NCI-H2029 treated with DMSO at 0.1 percent for 48 hours (cell line): Measurements from ENCODE around the gene PIP5K1C.

Source experiments
- DNase-seq: peaks from one replicate; lab custom pipeline; 2025; lab: John Stamatoyannopoulos, UW

PIP5K1C gene

GRCh38 chr19:3626473-3627350 lies 73.6 kb downstream of the PIP5K1C start, which contains the start of gene CACTIN:
Gene CACTIN (minus strand): TSS chr19:3626790. CDS start chr19:3626762, 28 bp downstream.
- peak; percentile 95 for DNase-seq

GRCh38 chr19:3625996-3626472 lies 74.2 kb downstream of the PIP5K1C start:
- no peak for DNase-seq

- no peak for DNase-seq
These were observed 76.6 kb downstream of the PIP5K1C start for GRCh38 chr19:3623716-3624115.

DNA sequence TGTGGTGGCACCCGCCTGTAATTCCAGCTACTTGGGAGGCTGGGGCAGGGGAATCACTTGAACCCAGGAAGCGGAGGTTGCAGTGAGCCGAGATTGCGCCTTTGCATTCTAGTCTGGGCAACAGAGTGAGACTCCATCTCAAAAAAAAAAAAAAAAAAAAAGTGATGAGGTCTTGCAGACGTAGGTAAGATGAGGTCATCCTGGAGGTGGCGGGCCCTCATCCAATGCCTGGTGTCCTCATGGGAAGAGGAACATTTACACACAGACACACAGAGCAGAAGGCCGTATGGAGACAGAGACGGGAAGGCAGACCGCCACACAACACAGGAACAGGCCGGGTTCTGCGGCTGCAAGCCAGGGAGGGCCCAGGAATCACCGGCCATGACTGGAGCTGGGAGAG lies 78.0 kb downstream of the PIP5K1C start:
- DNase-seq: no peak

DNA sequence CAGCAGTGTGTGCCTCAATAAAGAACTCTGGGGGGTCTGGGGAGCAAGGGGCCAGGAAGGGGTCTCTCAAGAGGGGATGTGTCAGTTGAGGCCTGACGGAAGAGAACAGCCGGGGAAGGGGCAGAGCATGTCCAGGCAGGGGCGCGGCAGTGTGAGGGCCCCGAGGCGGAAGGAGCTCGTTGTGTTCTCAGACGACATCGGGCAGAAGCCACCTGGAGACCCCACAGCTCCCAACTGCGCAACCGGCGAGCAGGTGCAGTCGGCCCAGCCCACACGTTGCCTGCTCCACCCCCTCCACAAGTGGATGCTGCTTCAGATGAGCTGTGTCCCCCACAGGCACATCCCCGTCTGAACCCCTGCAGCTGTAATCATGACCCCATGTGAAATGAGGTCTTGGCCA lies 78.6 kb downstream of the PIP5K1C start:
- no peak for DNase-seq

GRCh38 chr19:3620817-3621547 lies 79.3 kb downstream of the PIP5K1C start:
- DNase-seq: no peak

GRCh38 chr19:3620145-3620816 lies 80.0 kb downstream of the PIP5K1C start:
- no peak for DNase-seq

DNA sequence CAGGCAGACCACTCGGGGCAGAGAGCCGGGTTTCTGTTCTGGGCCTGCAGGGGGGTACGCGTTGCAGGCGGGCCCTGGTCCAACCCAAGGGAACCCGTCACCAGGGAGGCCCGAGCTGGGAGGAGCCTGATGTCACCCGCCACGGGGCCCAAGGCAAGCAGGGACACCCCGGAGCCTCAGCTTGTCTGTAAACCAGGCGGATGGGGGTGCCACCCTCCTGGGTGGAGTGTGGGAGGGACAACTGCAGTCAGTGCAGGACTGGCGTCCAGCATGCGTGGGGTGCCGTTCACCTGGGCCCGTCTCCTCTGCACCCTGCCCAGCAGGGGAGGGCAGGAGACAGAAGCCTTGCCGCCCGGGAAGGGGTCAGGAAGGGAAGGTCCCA lies 80.6 kb downstream of the PIP5K1C start:
- no peak for DNase-seq

GRCh38 chr19:3618811-3619630 lies 81.2 kb downstream of the PIP5K1C start:
- DNase-seq: no peak

GRCh38 chr19:3618144-3618810 lies 82.0 kb downstream of the PIP5K1C start:
- no peak for DNase-seq

DNA sequence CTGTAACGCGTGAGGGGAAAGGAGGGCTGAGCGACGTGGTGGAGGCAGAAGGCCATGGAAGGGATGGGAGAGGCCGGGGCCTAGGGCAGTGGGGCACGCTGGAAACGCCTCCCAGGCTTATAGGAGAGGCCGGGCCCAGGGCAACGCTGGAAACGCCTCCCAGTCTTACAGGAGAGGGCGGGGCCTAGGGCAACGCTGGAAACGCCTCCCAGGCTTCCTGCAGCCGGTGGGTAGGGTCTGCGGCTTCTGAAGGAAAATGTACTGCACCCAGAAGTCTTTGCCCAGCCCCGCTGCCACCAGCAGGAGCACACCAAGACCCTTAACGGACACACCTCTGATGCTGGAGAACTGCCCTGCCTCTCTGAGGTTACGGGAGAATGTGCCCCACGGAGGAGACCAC lies 82.8 kb downstream of the PIP5K1C start:
- no peak for DNase-seq

DNA sequence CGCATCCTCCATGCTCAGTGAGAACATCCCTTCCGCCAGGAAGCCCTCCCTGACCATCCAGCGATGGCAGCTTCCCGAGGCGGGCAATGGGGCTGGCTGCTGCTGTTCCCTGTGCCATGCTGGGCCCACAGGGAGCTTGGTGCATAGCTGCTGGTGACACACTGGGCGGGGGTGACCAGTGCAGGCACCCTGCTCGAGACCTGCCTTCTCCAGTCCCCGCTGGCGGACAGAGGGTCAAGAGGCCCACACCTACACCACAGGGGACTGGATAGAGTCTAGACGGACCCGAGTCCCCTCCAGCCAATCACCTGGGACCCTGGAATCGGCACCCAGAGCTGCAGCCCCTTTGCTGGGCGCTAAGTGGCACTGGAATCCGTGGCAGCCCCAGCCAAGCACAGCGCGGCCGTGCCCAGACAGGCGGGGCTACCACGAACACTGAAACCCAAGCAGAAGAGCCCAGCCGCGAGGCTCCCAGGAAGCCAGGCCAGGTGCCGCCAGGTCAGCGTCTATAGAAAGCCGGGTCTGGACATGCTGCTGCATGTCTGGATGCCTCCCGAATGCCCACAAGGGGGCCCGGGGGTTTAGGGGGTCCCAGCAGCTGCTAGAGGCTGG lies 84.6 kb downstream of the PIP5K1C start:
- no peak for DNase-seq

GRCh38 chr19:3614858-3615505 lies 85.3 kb downstream of the PIP5K1C start:
- no peak for DNase-seq

DNA sequence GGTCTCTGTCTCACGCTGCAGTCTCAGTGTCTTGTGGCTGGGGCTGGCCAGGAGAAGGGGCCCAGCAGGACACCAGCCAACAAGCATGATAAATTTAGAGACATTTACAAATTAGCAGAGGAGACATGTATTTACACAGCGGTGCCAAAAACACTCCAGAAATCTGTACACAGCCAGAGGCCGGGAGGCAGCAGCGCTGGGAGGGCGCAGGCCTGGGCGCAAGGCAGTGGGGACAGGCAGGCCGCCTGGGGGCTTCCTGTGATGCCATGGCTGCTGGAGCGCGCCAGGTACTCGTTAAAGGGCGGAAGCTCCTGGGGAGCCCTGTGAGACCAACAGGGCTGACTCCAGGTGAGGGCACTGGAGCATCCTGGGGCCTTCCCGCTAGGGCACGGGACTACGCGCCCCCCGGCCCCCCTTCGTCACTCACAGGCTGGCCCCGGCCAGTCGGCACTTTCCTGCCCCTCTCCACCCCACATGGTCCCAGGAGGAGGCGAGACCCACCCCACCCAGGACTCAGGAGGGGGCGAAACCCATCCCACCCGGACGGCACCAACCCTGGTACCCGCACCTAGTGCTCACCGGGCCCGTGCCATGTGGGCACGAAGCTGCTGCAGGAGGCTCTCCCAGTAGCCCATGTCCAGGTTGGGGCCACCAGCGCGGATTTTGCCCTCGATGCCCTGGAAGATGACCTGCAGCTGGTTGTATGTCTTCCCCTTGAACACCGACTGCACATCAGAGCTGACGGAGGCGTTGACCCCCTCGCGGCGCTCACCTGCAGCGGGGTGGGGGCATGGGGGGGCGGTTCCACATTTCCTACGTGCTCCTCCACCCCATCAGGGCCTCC lies 86.2 kb downstream of the PIP5K1C start:
- no peak for DNase-seq

- DNase-seq: no peak
These were observed 87.1 kb downstream of the PIP5K1C start for GRCh38 chr19:3612901-3613741.

GRCh38 chr19:3612330-3612729 lies 87.9 kb downstream of the PIP5K1C start:
- DNase-seq: no peak

GRCh38 chr19:3611841-3612240 lies 88.4 kb downstream of the PIP5K1C start:
- DNase-seq: no peak
